ENCODE results near the gene VAT1.

VAT1 gene

GRCh38 chr17:42967925-42968324 lies 54.3 kb downstream of the VAT1 start:
- DNase-seq: no peak

Data from activated CD8-positive, alpha-beta memory T cell treated with anti-CD3 and anti-CD28 coated beads, Interleukin-2, amount 50 U/mL, for 48 hours (primary cell).